GM13977 (cell line): ENCODE results near the gene KIFBP.
A peak's percentile ranks its signal among the peaks of the same experiment; 100 is the strongest.

ENCODE experiments used
- DNase-seq: peaks from one replicate; pipeline ENCODE4 v3.0.0; 2012; ENCODE audit warnings: low spot score
- CTCF ChIP-seq: IDR thresholded peaks from 2 replicates; pipeline ENCODE4 v1.5.1; 2012; ENCODE audit warnings: mild to moderate bottlenecking, control low read depth; ENCODE audit not compliant: insufficient read depth; ENCODE audit errors: extremely low read depth, missing control alignments
- in situ Hi-C: fragments of 300-500 bp; cut with MboI; formaldehyde crosslinking; loops from one replicate; pipeline ENCODE4 v1.12.0; 2022; ENCODE audit warnings: low sequenced_read_pairs, low pct_unique_long_range_greater_than_20kb, mixed read lengths, inconsistent platforms; ENCODE audit not compliant: unreplicated experiment

Gene KIFBP

GRCh38 chr10:69042838-69043237 lies 54.2 kb downstream of the KIFBP start:
- no peak for DNase-seq
- in situ Hi-C loops: no loop called here
- TF ChIP-seq CTCF: no peak

GRCh38 chr10:69043931-69044531 lies 55.4 kb downstream of the KIFBP start:
- TF ChIP-seq CTCF: no peak
- in situ Hi-C loops: no loop called here
- DNase-seq: peak; percentile 30

DNA sequence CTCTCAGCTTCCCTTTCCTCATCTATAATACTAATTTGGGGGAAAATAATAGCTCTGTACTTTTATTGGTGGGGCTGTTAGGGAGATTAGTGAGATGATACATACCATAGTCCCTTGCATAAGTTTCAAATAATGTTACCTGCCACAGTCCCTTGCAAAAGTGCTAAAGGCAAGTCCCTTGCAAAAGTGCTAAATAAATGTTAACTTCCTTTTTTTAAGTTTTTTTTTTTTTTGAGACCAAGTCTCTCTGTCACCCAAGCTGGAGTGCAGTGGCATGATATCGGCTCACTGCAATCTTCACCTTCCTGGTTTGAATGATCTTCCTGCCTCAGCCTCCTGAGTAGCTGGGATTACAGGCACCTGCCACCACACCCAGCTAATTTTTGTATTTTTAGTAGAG lies 55.9 kb downstream of the KIFBP start:
- in situ Hi-C loops: no loop called here
- no peak for TF ChIP-seq CTCF
- no peak for DNase-seq

DNA sequence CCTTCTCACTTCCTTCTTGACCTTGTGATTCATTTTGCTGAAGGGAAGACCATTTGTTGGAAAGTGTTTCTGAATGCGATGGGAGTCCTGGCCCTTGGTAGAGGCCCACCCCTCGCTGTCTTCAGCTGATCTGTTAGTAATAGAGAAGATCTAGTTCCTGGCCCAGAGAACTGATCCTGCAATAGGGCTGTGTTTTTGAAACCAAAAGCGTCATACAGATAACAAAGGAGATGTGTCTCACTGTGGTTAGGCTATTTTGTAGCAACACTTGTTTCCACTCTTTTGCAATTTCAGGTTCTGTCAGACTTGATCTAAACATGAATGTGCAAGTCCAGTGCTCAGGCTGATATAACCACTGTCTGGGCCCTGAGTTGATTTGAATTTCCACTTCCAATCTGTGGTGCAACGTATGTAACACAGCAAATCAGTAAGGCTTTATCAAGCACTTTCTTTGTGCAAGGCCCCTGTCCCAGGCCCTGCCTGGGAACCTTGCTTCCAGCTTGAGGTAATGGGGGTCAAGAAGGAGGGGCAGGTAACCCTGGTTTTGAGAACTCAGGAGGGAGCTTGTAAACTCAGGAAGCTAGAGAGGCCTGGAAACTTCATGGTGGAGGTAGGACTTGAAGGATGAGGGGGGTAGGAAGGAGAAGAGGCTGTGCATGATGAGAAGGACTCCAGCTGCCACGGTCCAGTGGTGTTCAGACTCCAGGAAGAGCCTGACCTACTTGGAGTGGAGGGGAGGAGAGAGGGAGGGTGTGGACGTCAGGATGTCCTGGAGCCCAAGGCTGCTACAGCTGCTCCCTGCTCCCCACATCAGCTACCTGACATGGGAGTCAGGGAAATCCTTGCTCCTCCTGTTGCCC lies 57.1 kb downstream of the KIFBP start:
- in situ Hi-C loops: no loop called here
- no peak for TF ChIP-seq CTCF
- DNase-seq: peak; percentile 72

DNA sequence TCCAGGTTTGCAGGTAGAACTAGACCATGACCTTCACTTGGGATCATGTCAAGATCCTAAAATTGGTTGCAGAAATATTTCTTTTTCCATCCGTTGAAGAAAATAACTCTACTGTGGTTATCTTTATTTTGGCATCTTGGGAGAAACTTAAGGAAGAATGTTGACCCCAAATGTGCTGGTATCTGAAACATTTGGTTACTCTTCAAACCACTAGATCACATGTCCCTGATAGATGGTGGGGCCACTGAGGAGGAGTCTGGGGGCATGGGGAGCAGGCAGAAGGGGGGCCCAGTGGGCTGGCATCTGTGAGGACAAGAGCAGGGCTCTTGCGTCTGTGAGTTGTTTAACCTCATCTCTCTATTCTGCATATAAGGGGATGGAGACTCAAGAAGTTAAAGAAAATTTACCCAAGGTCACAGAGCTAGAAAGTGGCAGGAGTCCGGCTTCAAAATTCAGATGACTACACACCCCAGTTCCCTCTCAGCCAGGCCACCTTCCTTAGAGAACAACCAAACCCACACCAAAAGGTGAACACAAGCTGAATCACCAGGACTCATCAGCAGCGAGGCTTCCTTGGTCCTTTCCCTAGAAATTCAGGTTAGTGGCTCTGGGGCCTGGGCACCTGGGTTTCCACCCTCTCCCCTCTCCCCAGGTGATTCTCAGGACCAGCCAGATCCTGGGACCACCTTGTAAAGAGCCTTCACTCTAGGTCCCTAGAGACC lies 58.7 kb downstream of the KIFBP start:
- no peak for TF ChIP-seq CTCF
- DNase-seq: no peak
- in situ Hi-C loops: no loop called here

GRCh38 chr10:69048103-69048502 lies 59.5 kb downstream of the KIFBP start:
- DNase-seq: no peak
- in situ Hi-C loops: no loop called here
- no peak for TF ChIP-seq CTCF
